GM19023 (cell line): Measurements from ENCODE around the gene CSRP2.

Experiments
- ATAC-seq: cut with Tn5 transposase; IDR thresholded peaks from one replicate; pipeline ENCODE4 v1.9.1; 2021; ENCODE audit warnings: mild to moderate bottlenecking, moderate library complexity; ENCODE audit not compliant: unreplicated experiment

Gene CSRP2

DNA sequence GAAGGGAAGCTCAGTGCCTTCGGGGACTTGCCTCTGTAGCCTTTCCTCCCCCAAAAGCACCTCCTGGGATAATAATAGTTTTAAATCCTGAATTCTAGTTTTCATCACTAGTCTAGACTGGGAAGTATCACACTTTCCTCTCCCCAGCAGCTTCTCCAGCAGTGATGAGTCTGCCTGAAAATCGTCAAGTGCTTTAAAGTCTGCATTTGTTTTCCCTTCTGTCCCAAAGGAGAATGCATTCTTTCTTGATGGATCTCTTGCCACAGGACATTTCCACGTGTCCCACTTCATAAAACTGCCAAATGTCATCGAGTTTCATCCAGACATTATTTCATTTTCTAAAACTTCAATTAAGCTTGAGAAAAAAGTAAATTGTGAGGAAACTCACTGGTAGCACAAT lies 15.0 kb downstream of the CSRP2 start:
- ATAC-seq, result no peak

DNA sequence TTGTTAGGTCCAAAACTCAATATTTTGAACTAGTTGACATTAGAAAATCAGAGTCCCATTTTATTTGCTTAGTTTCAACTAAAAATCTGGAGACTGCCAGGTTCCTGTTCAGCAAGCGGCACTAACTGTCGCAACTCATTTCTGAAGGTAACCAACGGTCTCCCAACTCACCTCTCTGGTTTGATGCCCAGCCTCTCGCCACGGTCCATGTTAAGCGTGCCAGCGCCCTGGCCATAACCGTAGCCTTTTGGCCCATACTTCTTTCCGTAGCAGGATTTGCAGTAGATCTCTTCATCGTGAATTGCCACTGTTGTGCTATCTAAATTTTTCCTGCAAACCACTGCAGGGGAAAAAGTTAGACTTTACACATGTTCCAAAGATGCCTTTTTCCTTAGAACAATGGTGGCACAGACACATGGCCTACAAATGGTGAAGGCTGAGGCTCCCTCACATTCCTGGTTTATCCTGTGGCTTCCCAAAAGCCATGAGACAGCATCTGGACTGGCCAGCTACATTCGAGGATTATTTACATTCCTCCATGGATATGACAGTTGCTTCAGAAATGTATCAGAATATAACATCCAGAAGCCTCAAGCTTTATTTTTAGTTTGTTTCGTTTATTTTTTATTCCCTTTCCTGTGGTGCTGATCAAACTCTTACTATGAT lies 15.7 kb downstream of the CSRP2 start:
- ATAC-seq, result no peak

DNA sequence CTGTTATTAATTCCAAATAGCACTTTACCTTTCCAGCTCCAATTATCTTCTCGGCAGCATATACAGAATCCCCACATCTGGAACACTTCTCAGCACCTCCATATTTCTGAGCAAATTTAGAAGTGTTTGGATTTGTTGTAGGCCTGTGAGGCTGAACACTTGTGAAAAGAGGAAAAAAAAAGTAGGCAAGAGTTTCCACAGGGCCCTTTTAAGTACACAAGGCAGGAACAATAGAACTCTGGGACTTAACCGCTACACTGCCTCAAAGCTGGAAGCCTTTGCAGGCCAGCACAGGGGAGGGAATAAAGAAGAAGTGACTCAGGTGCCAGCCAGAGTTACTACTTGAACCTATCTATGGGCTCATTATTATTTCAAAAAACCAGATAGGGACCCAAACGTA lies 18.6 kb downstream of the CSRP2 start:
- ATAC-seq, result no peak

DNA sequence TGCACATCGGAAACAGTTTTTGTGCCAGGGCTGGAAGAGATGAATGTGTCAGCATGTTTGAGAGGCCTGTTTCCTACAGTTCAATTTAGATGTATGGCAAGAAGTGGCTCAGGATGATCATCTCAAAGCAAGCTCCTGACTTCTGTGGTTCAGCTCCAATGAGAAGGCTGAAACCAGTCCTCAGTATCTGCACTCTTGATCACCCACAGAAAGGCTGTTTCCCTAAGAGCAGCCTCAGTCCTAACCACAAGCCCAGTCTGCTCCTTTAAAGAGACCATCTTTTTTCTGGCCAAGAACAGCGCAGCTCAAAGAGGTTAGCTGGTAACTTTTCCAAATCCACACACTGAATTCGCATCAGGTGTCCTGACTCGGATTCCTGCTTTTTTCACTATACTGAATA lies 19.2 kb downstream of the CSRP2 start:
- ATAC-seq, result no peak

DNA sequence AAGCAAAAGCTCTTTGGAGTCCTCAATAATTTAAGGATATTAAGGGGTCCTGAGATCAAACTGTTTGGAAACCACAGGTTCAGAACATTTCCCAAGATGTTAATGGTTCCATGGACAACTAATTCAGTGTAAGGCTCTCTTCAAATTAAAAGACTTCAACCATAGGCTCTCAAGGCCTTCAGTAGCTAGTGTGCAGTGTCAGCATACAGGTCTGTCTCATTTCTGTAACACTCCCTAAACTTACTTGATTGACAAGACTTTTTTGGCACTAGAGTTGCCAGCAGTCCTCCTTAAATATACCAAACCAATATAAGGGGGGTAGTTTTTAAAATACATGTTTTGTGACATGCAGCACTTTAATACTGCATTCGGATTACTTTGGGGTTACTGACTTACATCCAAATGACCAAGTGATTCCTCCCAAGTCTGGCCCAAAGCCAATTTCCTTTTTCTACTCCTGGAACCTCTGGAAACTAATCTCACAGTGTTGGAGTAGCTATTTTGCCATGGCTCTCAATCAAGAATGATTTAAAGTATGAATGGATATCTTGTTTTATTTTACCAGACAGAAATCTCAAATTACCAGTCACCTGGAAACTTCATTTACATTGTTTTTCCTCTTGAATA lies 22.7 kb downstream of the CSRP2 start:
- no peak for ATAC-seq

DNA sequence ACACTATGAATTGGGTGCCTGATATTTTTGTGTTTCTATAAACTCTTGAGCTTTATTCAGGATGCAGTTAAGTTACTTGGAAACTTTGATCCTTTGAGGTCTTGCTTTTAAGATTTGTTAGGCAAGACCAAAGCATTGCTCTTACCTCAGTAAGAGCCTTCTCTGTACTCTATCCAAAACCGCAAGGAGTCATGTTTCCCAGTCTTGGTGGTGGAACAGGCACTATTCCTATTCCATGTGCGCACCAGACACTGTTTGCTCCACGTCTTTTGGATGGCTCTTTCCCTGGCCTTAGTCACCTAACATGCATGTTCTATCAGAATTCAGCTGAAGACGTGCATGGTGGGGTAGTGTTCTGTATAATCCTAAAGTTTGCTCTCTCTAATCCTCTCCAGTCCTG lies 23.5 kb downstream of the CSRP2 start:
- no peak for ATAC-seq

DNA sequence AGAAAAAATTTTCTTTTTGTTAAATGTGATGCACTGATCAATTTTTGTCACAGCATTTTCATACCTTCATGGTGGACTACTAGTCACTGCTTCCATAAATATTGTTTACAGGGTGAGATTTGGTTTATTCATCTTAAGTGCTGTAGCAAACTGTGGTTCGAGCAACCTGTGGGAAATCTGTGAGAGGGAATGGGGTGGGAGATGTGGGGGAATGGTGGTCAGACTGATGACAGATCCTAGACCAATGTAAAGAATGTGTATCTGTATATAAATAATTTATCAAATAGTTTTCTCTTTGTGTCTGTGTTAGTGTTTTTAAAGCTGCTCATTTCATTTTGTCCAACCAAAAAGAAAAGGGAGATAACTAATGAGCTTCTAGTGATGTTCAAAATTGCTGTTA lies 26.7 kb downstream of the CSRP2 start:
- no peak for ATAC-seq

DNA sequence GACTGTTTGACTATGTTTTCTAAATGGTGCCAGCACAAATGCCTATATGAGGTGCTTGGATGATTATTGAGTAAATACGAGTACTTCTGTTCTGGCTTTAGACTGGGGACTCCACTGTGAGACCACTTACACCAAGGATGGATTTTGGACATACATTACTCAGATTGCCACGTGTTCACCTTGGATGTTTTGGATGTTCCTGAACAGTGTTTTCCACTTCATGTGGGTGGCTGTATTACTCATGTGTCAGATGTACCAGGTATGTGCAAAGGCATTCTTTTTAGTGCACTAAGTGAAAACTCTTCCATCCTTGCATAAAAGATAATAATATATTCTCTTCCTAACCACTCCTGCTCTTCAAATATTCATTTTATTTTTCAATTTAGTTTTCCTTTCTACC lies 30.7 kb downstream of the CSRP2 start:
- ATAC-seq, result no peak

DNA sequence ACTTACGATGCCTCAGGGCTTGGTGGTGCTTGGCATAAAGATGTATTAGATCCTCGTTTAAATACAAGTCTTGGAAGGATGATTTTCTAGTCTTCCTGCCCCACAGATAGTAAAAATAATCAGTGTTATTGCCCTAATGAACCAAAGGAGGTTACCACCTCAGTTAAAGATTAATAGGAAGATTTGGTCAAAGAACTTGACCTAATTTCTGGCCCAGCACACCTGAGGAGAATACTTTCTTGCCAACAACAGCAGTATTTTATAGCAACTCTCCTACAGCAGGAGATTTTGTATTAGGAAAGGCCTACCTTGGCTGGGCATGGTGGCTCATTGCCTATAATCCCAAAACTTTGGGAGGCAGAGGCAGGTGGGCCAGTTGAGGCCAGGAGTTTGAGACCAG lies 31.6 kb downstream of the CSRP2 start:
- no peak for ATAC-seq

DNA sequence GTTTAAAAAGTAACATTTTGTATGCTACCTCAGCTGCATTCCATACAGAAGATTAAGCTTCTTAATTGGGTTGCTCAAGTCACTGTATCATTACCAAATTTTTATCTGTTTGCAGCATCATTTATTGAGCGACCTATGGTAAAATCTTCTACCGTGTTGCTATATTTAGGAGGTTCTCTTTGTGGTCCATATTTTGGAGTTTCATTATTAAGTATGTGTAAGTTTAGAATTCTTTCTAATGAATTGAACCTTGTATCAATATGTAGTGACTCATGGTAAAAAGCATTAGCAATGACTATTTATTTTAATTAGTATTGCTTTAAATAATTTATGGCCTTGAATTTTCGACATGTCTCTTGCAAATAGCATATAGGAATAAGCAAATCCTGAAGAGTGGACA lies 42.2 kb downstream of the CSRP2 start:
- ATAC-seq, result no peak

DNA sequence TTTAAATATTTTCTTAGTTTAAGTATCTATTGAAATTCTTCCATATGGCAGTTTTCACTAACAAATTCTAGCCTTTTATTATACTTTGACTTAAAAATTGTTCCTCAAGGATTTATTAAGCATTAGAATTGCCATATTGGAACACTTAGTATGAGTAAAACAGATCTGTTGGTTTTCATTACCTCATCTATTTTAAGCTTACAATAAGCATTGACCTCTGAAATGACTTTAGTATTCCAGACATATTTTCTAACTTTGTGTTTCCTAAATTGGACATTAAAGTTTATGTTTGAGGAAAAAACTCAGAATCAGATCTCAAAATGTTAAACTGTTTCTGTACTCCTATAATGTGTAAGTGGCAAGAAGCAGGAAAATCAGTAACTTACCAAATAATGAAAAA lies 48.4 kb downstream of the CSRP2 start:
- no peak for ATAC-seq

DNA sequence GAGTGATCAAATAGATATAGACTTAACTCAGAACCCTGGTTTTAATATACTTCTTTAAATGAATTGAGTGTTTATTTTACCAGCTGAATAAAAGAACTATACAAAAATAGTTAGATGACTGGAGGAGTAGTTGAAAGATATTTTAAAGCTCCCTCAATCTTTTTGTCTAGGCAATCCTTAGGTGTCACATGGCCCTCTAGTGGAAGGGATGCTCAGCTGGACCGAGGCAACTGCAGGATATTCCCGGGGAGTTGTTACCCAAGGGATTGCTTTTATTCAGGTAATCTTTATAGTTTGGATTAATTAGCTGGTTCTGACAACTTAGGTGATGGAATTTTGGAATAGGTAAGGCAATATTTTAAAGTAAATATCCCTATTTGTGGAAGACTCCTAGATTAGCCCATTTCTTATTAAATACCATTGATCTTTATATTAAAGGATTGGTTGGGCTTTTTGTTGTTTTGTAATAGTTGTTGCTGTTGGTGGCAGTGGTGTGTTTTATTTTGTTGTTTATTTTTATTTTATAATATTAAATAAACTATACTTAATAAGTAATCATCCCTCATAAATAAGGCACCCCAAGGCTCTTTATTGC lies 57.8 kb downstream of the CSRP2 start:
- ATAC-seq, result no peak

DNA sequence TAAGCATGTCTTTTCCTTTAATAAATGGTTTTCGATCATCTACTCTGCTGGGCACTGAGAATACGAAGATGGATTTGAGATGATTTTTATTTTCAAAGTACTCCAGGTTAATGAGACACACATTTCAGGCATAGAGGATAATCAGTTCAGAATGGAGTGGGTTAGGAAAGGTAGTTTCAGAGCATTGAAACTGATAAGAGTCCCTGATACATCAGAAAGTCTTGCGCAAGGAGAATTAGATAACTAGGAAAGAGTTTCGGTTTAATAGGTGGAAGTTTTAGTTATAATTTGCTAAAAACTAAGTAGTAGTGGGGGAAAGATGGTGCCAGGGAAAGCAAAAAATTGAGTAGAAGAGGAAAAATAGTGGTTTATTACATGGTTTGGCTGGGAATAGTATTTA lies 64.8 kb downstream of the CSRP2 start:
- ATAC-seq, result no peak

DNA sequence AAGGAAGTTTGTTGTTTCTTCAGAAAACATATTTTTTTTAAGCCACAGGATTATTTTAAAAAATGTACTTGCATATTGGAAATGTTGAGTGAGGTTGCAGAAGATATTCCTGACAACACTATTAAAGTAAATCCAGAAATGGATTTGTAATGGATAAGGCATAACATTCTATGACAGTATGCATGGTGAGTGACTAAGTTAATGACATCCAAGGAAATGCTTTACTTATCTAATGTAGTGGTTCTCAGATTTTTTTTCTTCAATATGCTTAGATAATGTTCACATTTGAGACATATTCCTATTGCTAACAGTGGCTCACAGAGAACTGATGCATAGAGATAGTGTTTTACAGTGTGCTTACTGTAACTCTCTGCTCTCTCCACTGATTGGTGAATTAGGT lies 65.6 kb downstream of the CSRP2 start:
- no peak for ATAC-seq

DNA sequence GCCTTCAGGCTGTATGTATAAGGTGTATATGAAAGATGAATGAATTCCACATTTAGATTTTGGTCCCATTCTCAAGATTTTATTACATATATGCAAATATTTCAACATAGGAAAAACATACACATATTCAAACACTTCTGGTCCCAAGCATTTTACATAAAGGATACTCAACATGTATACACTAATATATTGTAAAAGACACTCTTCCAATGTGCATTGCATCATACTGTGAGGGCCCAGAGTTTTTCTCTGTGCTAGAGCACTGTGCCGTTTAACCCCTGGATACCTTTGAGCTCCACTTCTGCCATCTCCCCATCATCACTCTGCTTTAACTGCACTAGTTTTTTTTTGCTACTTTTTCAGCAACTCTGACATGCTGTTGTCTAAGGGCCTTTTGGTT lies 66.8 kb downstream of the CSRP2 start:
- no peak for ATAC-seq

DNA sequence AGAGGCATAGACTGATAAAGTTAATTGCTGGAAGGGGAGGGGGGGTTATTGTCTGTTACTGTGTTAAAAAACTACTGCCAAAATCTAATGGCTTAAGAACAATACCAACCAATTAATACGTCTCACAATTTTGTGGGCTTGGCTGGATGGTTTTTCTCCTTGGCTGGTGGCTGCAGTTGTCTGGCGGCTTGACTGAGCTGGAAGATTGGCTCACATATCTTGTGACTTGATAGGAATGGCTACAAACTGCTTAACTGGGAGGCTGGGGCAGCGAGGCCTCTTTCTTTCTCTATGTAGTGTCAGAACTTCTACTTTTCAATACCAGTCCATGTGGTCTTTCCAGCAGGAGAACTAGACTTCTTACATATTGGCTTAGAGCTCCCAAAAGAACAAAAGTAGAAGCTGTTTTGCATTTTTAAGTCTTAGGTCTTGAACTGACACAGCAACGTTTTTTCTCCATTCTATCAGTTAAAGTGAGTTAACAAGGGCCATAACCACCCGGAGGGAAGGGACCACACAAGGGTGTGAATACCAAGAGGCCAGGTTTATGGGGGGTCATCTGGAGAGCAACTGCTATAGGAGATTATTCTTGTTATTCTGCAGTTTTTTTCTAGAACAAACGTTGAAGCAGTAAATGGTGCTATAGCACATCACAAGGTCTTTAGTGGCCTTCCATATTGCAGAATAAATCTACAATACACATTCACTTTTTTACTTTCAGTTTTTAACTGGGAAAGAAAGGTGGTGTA lies 68.0 kb downstream of the CSRP2 start:
- no peak for ATAC-seq
